Measurements from ENCODE around the gene KCNG3.

DNA sequence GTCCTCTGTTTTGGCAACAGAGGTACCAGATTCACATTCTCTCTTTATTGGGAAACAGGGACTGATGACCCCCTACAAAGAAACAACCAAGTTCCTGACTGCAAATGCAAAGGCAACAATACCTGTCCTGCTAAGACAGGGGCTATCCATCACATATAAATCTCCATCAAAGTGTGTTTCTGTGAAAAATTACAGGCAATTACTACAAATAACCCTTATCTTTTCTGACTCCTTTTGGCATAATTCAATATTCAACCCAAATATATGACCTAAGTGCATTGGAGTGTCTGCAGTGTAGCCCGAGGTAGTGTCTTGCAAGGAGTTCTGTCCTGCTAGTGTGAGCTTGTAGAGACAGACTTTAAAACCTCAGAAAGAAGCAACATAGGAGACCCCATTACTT, 35.4 kb downstream of the KCNG3 start:
- TF ChIP-seq, protein P1, sequence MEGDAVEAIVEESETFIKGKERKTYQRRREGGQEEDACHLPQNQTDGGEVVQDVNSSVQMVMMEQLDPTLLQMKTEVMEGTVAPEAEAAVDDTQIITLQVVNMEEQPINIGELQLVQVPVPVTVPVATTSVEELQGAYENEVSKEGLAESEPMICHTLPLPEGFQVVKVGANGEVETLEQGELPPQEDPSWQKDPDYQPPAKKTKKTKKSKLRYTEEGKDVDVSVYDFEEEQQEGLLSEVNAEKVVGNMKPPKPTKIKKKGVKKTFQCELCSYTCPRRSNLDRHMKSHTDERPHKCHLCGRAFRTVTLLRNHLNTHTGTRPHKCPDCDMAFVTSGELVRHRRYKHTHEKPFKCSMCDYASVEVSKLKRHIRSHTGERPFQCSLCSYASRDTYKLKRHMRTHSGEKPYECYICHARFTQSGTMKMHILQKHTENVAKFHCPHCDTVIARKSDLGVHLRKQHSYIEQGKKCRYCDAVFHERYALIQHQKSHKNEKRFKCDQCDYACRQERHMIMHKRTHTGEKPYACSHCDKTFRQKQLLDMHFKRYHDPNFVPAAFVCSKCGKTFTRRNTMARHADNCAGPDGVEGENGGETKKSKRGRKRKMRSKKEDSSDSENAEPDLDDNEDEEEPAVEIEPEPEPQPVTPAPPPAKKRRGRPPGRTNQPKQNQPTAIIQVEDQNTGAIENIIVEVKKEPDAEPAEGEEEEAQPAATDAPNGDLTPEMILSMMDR (IDR thresholded peaks at IDR 0.05) = no peak
- no peak for TF ChIP-seq POLR2A (IDR thresholded peaks at IDR 0.05)
